HEK293 (cell line): ENCODE results near the gene CERKL.

Experiments
- CTCF ChIA-PET: fragments of 350-600 bp; formaldehyde crosslinking; extraction: SDS; loops from one replicate; lab custom pipeline; 2021; ENCODE audit warnings: antibody characterized with exemption; lab: Yijun Ruan, JAX
- POLR2A ChIA-PET: fragments of 300-600 bp; formaldehyde crosslinking; extraction: SDS; loops from one replicate; lab custom pipeline; 2020; ENCODE audit warnings: antibody characterized with exemption, inconsistent platforms; lab: Yijun Ruan, JAX
- H3K27ac ChIP-seq: fragments of 200-500 bp; sonication (Bioruptor generic); 2 replicates; pipeline ENCODE4 v1.5.1; 2014; ENCODE audit warnings: low read depth, low read length, control low read depth, inconsistent platforms; ENCODE audit errors: extremely low read depth
- H3K36me3 ChIP-seq, 2 experiments: fragments of 200-500 bp in 1 of 2; sonication (Bioruptor generic) in 1 of 2; 1 replicate in 1 of 2; 2 replicates in 1 of 2; pipeline ENCODE4 v1.5.1; 2014 to 2017; ENCODE audit warnings: inconsistent platforms in 2 of 2, low read length in 2 of 2; ENCODE audit not compliant: control insufficient read depth in 2 of 2, insufficient read depth in 1 of 2
- H3K4me1 ChIP-seq: fragments of 200-500 bp; sonication (Bioruptor generic); 2 replicates; pipeline ENCODE4 v1.5.1; 2014; ENCODE audit warnings: mild to moderate bottlenecking, low read length, inconsistent platforms; ENCODE audit not compliant: control insufficient read depth, insufficient read depth
- H3K4me3 ChIP-seq: 2 replicates; pipeline ENCODE4 v1.5.1; 2011; ENCODE audit warnings: low read depth, mild to moderate bottlenecking, control low read depth, low read length, moderate library complexity
- H3K9me3 ChIP-seq: fragments of 200-500 bp; sonication (Bioruptor generic); 2 replicates; pipeline ENCODE4 v1.5.1; 2014; ENCODE audit warnings: low read depth, low read length, inconsistent platforms; ENCODE audit not compliant: control insufficient read depth, insufficient read depth
- BCL11A ChIP-seq: fragments of 450-650 bp; formaldehyde crosslinking; IDR thresholded peaks from 2 replicates; pipeline ENCODE4 v1.5.1; 2016; ENCODE audit warnings: low read depth, missing biosample characterization, missing genetic modification characterization
- EGR2 ChIP-seq: fragments of 450-650 bp; formaldehyde crosslinking; IDR thresholded peaks from 2 replicates; pipeline ENCODE4 v1.5.1; 2016; ENCODE audit warnings: low read depth, missing biosample characterization, missing genetic modification characterization
- GLI4 ChIP-seq: fragments of 450-650 bp; formaldehyde crosslinking; IDR thresholded peaks from 2 replicates; pipeline ENCODE4 v1.5.1; 2016; ENCODE audit warnings: missing biosample characterization, missing genetic modification characterization
- MEIS1 ChIP-seq: sonication (generic); formaldehyde crosslinking; IDR thresholded peaks from 2 replicates; pipeline ENCODE4 v1.8.1; 2022; ENCODE audit warnings: missing genetic modification reagents, mild to moderate bottlenecking, borderline replicate concordance
- OSR2 ChIP-seq: fragments of 450-650 bp; formaldehyde crosslinking; IDR thresholded peaks from 2 replicates; pipeline ENCODE4 v1.5.1; 2016; ENCODE audit warnings: missing biosample characterization, missing genetic modification characterization
- REPIN1 ChIP-seq: fragments of 450-650 bp; formaldehyde crosslinking; IDR thresholded peaks from 2 replicates; pipeline ENCODE4 v1.5.1; 2017; ENCODE audit warnings: missing biosample characterization, missing genetic modification characterization, low read depth
- SCRT1 ChIP-seq: fragments of 450-650 bp; formaldehyde crosslinking; IDR thresholded peaks from 2 replicates; pipeline ENCODE4 v1.5.1; 2016; ENCODE audit warnings: missing biosample characterization, missing genetic modification characterization, borderline replicate concordance
- ZBTB11 ChIP-seq: fragments of 450-650 bp; formaldehyde crosslinking; conservative IDR thresholded peaks from 2 replicates; pipeline ENCODE4 v1.5.1; 2016; ENCODE audit warnings: low read depth, missing biosample characterization, missing genetic modification characterization
- ZBTB20 ChIP-seq: fragments of 450-650 bp; formaldehyde crosslinking; IDR thresholded peaks from 2 replicates; pipeline ENCODE4 v1.5.1; 2016; ENCODE audit warnings: missing biosample characterization, missing genetic modification characterization
- ZFP37 ChIP-seq: fragments of 450-650 bp; formaldehyde crosslinking; IDR thresholded peaks from 2 replicates; pipeline ENCODE4 v1.5.1; 2016; ENCODE audit warnings: missing biosample characterization, missing genetic modification characterization
- ZIC2 ChIP-seq: fragments of 450-650 bp; formaldehyde crosslinking; IDR thresholded peaks from 2 replicates; pipeline ENCODE4 v1.5.1; 2016; ENCODE audit warnings: missing biosample characterization, missing genetic modification characterization
- ZNF114 ChIP-seq: fragments of 450-650 bp; formaldehyde crosslinking; IDR thresholded peaks from 2 replicates; pipeline ENCODE4 v1.5.0; 2017; ENCODE audit warnings: missing biosample characterization, missing genetic modification characterization
- ZNF140 ChIP-seq: fragments of 450-650 bp; formaldehyde crosslinking; IDR thresholded peaks from 2 replicates; pipeline ENCODE4 v1.5.1; 2016; ENCODE audit warnings: missing biosample characterization, missing genetic modification characterization
- ZNF148 ChIP-seq: fragments of 450-650 bp; formaldehyde crosslinking; IDR thresholded peaks from 2 replicates; pipeline ENCODE4 v1.5.0; 2017; ENCODE audit warnings: missing biosample characterization, missing genetic modification characterization, borderline replicate concordance
- ZNF155 ChIP-seq: fragments of 450-650 bp; formaldehyde crosslinking; IDR thresholded peaks from 2 replicates; pipeline ENCODE4 v1.5.1; 2016; ENCODE audit warnings: missing biosample characterization, missing genetic modification characterization
- ZNF157 ChIP-seq: fragments of 450-650 bp; formaldehyde crosslinking; IDR thresholded peaks from 2 replicates; pipeline ENCODE4 v1.5.1; 2016; ENCODE audit warnings: missing biosample characterization, missing genetic modification characterization
- ZNF341 ChIP-seq: fragments of 450-650 bp; formaldehyde crosslinking; IDR thresholded peaks from 2 replicates; pipeline ENCODE4; 2016; ENCODE audit warnings: low read depth, missing biosample characterization, missing genetic modification characterization
- ZNF391 ChIP-seq: fragments of 450-650 bp; formaldehyde crosslinking; IDR thresholded peaks from 2 replicates; pipeline ENCODE4 v1.5.1; 2016; ENCODE audit warnings: low read depth, missing biosample characterization, missing genetic modification characterization, borderline replicate concordance
- ZNF394 ChIP-seq: fragments of 450-650 bp; formaldehyde crosslinking; IDR thresholded peaks from 2 replicates; pipeline ENCODE4 v1.5.1; 2016; ENCODE audit warnings: missing biosample characterization, missing genetic modification characterization, mild to moderate bottlenecking, moderate library complexity, borderline replicate concordance
- ZNF433 ChIP-seq: fragments of 450-650 bp; formaldehyde crosslinking; IDR thresholded peaks from 2 replicates; pipeline ENCODE4 v1.5.1; 2016; ENCODE audit warnings: missing biosample characterization, missing genetic modification characterization, low read depth
- ZNF501 ChIP-seq: fragments of 450-650 bp; formaldehyde crosslinking; IDR thresholded peaks from 2 replicates; pipeline ENCODE4 v1.5.1; 2016; ENCODE audit warnings: missing biosample characterization, missing genetic modification characterization
- ZNF514 ChIP-seq: fragments of 450-650 bp; formaldehyde crosslinking; IDR thresholded peaks from 2 replicates; pipeline ENCODE4 v1.5.1; 2016; ENCODE audit warnings: missing biosample characterization, missing genetic modification characterization
- ZNF521 ChIP-seq: fragments of 450-650 bp; formaldehyde crosslinking; IDR thresholded peaks from 2 replicates; pipeline ENCODE4 v1.5.1; 2017; ENCODE audit warnings: missing biosample characterization, mild to moderate bottlenecking, missing genetic modification characterization
- ZNF596 ChIP-seq: fragments of 450-650 bp; IDR thresholded peaks from 2 replicates; pipeline ENCODE4 v1.5.0; 2018; ENCODE audit warnings: missing biosample characterization, mild to moderate bottlenecking, missing genetic modification characterization, moderate library complexity
- ZNF623 ChIP-seq: fragments of 450-650 bp; formaldehyde crosslinking; IDR thresholded peaks from 2 replicates; pipeline ENCODE4 v1.5.1; 2016; ENCODE audit warnings: missing biosample characterization, missing genetic modification characterization
- ZNF624 ChIP-seq: fragments of 450-650 bp; formaldehyde crosslinking; IDR thresholded peaks from 2 replicates; pipeline ENCODE4 v1.5.1; 2017; ENCODE audit warnings: missing biosample characterization, missing genetic modification characterization
- ZNF670 ChIP-seq: fragments of 450-650 bp; formaldehyde crosslinking; IDR thresholded peaks from 2 replicates; pipeline ENCODE4 v1.5.1; 2016; ENCODE audit warnings: missing biosample characterization, missing genetic modification characterization, low read depth
- ZNF677 ChIP-seq: fragments of 450-650 bp; IDR thresholded peaks from 2 replicates; pipeline ENCODE4 v1.5.0; 2018; ENCODE audit warnings: missing biosample characterization, mild to moderate bottlenecking, missing genetic modification characterization, moderate library complexity
- ZNF704 ChIP-seq: fragments of 450-650 bp; formaldehyde crosslinking; IDR thresholded peaks from 2 replicates; pipeline ENCODE4 v1.5.1; 2016; ENCODE audit warnings: missing biosample characterization, missing genetic modification characterization
- ZNF768 ChIP-seq: fragments of 450-650 bp; formaldehyde crosslinking; IDR thresholded peaks from 2 replicates; pipeline ENCODE4 v1.5.1; 2018; ENCODE audit warnings: missing biosample characterization, mild to moderate bottlenecking, missing genetic modification characterization
- ZNF777 ChIP-seq: fragments of 450-650 bp; formaldehyde crosslinking; IDR thresholded peaks from 2 replicates; pipeline ENCODE4 v1.5.1; 2017; ENCODE audit warnings: missing biosample characterization, missing genetic modification characterization, borderline replicate concordance
- ZNF792 ChIP-seq: fragments of 450-650 bp; formaldehyde crosslinking; IDR thresholded peaks from 2 replicates; pipeline ENCODE4 v1.5.1; 2016; ENCODE audit warnings: missing biosample characterization, missing genetic modification characterization
- ZSCAN30 ChIP-seq: fragments of 450-650 bp; IDR thresholded peaks from 2 replicates; pipeline ENCODE4 v1.5.1; 2018; ENCODE audit warnings: missing biosample characterization, mild to moderate bottlenecking, missing genetic modification characterization, moderate library complexity

Gene CERKL

GRCh38 chr2:181670632-181671031 lies 13.7 kb upstream of the CERKL start:
- CTCF ChIA-PET: interaction anchor here (0.6 to 1.0 kb wide), 2 partner anchors 13 to 515 kb away, joined by 4 to 5 read pairs; partner anchors contain the start of gene CERKL
- Histone ChIP-seq H3K4me1 (no peaks in the 10 kb centered on the region; the same call in 1 of the 2 replicates), H3K36me3 (no peaks in the 10 kb centered on the region), H3K27ac (no peak overlapping the region), H3K4me3 (no peak overlapping the region), H3K9me3 (no peaks in the 10 kb centered on the region)
- TF ChIP-seq ZNF501 (tag by site-specific recombination): no peak
- TF ChIP-seq ZBTB20: no peak
- TF ChIP-seq ZNF155 (tag by site-specific recombination): no peak
- no peak for TF ChIP-seq EGR2 (tag by site-specific recombination)
- no peak for TF ChIP-seq OSR2 (tag by site-specific recombination)
- no peak for TF ChIP-seq ZNF677 (tag by site-specific recombination)
- TF ChIP-seq ZNF670 (tag by site-specific recombination): no peak
- no peak for TF ChIP-seq ZNF148 (tag by site-specific recombination)
- no peak for TF ChIP-seq ZSCAN30 (tag by site-specific recombination)
- TF ChIP-seq ZNF114: no peak
- no peak for TF ChIP-seq GLI4 (tag by site-specific recombination)
- TF ChIP-seq ZNF704 (tag by site-specific recombination): no peak
- TF ChIP-seq REPIN1 (tag by site-specific recombination): no peak
- no peak for TF ChIP-seq ZNF792 (tag by site-specific recombination)
- no peak for TF ChIP-seq ZBTB11 (tag by site-specific recombination)
- TF ChIP-seq SCRT1 (tag by site-specific recombination): no peak
- TF ChIP-seq MEIS1: no peak
- POLR2A ChIA-PET: no interaction called here

- Histone ChIP-seq H3K4me3 (no peak overlapping the region), H3K9me3 (no peaks in the 10 kb centered on the region), H3K4me1 (no peaks in the 10 kb centered on the region), H3K36me3 (no peaks in the 10 kb centered on the region), H3K27ac (no peak overlapping the region)
- POLR2A ChIA-PET: no interaction called here
- CTCF ChIA-PET: no interaction called here
- TF ChIP-seq GLI4 (tag by site-specific recombination): no peak
- TF ChIP-seq ZFP37 (tag by site-specific recombination): no peak
- TF ChIP-seq ZNF624 (tag by site-specific recombination): no peak
- TF ChIP-seq ZNF768 (tag by site-specific recombination): no peak
- TF ChIP-seq ZNF394: no peak
- TF ChIP-seq ZNF157 (tag by site-specific recombination): no peak
- no peak for TF ChIP-seq ZNF521 (tag by site-specific recombination)
- TF ChIP-seq ZNF391 (tag by site-specific recombination): no peak
- no peak for TF ChIP-seq ZIC2 (tag by site-specific recombination)
- no peak for TF ChIP-seq ZNF777 (tag by site-specific recombination)
- no peak for TF ChIP-seq ZNF596 (tag by site-specific recombination)
- TF ChIP-seq ZNF341 (tag by site-specific recombination): no peak
- no peak for TF ChIP-seq ZNF140 (tag by site-specific recombination)
- TF ChIP-seq ZNF623 (tag by site-specific recombination): no peak
- no peak for TF ChIP-seq BCL11A (tag by site-specific recombination)
- no peak for TF ChIP-seq ZNF514 (tag by site-specific recombination)
- TF ChIP-seq ZNF433 (tag by site-specific recombination): no peak
Observed at GRCh38 chr2:181667234-181667633, 10.3 kb upstream of the CERKL start.
